Measurements from ENCODE around the gene SLC39A11. TPM values are rescaled to one million over a fixed set of nuclear protein-coding genes. Genes with fewer than 3 reads are reported as not detected.

Gene SLC39A11
- total RNA-seq, 3 donors from 2014 or later = 31.6 to 71.6 (median 51.6) TPM

DNA sequence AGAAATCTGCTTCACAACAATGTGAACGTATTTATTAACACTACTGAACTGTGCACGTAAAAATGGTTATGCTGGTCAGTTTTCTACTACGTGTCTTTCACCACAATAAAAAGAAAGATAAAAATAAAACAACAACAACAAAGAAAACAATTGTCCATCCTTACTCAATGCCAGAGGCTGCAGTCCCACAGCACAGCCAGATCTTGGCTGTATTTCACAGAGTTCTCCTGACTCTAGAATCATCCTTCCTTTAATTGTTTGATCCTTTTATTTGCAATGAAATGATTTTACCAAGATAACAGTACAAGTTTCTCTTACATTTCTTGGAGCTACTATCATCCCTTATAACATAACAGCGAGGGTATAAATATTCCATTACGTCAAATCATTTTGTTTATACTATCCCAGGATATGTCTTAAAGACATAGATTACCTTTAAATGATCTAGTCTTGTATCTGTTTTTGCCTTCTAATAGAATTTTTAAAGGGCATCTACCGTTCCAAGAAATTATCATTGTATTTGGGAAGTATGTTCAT is 103.3 kb downstream of the SLC39A11 start:
- DNase-seq (no peak), ATAC-seq (no peak)
- TF ChIP-seq, protein P1, sequence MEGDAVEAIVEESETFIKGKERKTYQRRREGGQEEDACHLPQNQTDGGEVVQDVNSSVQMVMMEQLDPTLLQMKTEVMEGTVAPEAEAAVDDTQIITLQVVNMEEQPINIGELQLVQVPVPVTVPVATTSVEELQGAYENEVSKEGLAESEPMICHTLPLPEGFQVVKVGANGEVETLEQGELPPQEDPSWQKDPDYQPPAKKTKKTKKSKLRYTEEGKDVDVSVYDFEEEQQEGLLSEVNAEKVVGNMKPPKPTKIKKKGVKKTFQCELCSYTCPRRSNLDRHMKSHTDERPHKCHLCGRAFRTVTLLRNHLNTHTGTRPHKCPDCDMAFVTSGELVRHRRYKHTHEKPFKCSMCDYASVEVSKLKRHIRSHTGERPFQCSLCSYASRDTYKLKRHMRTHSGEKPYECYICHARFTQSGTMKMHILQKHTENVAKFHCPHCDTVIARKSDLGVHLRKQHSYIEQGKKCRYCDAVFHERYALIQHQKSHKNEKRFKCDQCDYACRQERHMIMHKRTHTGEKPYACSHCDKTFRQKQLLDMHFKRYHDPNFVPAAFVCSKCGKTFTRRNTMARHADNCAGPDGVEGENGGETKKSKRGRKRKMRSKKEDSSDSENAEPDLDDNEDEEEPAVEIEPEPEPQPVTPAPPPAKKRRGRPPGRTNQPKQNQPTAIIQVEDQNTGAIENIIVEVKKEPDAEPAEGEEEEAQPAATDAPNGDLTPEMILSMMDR (IDR thresholded peaks at IDR 0.05) = no peak
- Histone ChIP-seq H3K4me1 (ENCODE audit: low read depth) (no peaks in the 10 kb centered on the region), H3K36me3 (ENCODE audit: low read depth) (no peaks in the 10 kb centered on the region), H3K9me3 (no peaks in the 10 kb centered on the region), H3K4me3 (no peak overlapping the region)
- intact Hi-C loops (cut with DNase I, micrococcal nuclease) = no loop called here

DNA sequence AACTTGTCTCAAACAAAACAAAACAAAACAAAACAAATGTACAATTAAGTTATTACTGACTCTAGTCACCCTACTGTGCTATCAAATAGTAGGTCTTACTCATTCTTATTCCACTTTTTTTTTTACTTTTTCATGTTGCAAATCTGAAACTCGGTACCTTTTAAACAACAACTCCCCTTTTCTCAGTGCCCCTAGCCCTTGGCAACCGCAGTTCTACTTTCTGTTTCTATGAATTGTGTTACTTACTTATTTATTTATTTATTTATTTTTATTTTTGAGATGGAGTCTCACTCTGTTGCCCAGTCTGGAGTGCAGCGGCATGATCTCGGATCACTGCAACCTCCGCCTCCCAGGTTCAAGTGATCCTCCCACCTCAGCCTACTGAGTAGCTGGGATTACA is 104.0 kb downstream of the SLC39A11 start:
- ATAC-seq (no peak), DNase-seq (no peak)
- Histone ChIP-seq H3K36me3 (ENCODE audit: low read depth) (no peaks in the 10 kb centered on the region), H3K4me3 (no peak overlapping the region), H3K9me3 (no peaks in the 10 kb centered on the region), H3K4me1 (ENCODE audit: low read depth) (no peaks in the 10 kb centered on the region)
- intact Hi-C loops (cut with DNase I, micrococcal nuclease) = no loop called here
- TF ChIP-seq, protein P1 (IDR thresholded peaks at IDR 0.05) = no peak

DNA sequence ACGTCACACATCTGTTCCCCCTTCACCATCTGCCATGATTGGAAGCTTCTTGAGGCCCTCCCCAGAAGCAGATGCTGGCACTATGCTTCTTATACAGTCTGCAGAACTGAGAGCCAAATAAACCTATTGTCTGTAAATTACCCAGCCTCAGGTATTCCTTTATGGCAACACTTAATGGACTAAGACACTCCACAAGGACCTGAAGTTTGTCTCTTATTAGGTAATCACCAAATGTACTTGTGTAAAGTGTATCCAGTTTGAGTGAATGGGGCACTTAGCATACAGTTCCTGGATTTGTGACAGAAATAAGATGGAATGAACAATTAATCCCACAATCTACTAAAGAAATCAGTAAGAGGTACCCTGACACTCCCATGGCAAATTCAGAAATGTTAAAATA is 105.3 kb downstream of the SLC39A11 start:
- ATAC-seq = no peak
- TF ChIP-seq, protein P1 (IDR thresholded peaks at IDR 0.05) = no peak
- DNase-seq = no peak
- Histone ChIP-seq H3K4me3 (no peak overlapping the region), H3K4me1 (ENCODE audit: low read depth) (no peaks in the 10 kb centered on the region), H3K9me3 (no peaks in the 10 kb centered on the region), H3K36me3 (ENCODE audit: low read depth) (no peaks in the 10 kb centered on the region)
- intact Hi-C loops (cut with DNase I, micrococcal nuclease) = no loop called here

DNA sequence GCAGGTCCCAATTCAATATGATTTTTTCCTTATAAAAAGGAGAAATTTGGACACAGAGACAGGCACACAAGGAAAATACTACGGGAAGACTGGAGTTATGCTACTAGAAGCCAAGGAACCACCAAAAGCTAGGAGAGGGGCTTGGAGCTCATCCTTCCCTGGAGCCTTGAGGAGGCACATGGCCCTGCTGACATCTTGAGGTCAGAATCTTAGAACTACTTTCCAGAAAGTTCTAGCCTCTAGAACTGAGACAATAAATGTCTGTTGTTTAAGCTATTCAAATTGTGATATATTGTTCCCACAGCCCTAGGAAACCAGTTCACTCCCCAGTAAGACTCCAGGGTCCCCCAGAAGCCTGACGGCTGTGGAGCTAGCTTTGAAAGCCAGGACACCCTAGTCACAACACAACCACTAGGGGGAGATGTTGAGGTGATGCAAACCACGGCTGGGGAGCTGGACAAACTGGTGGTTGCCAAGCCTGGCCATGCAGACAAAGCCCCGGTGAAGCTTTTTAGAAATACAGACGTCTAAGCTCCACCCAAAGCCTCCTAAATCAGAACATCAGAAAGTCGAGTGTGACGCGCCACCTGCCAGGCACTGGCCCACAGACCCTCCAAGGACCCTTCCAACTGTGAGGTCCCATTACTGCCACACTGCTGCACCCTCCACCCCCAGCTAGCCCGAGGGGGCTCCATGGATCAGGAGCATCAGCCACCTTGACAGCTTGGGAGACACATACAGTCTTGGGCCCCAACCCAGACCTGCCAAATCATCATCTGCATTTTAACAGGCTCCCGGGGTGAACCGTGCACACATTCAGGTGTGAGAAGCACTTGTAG is 106.4 kb downstream of the SLC39A11 start:
- TF ChIP-seq, protein P1 (IDR thresholded peaks at IDR 0.05) = peak; percentile 67
- ATAC-seq = peak; percentile 92
- intact Hi-C loops (cut with DNase I, micrococcal nuclease) = no loop called here

DNA sequence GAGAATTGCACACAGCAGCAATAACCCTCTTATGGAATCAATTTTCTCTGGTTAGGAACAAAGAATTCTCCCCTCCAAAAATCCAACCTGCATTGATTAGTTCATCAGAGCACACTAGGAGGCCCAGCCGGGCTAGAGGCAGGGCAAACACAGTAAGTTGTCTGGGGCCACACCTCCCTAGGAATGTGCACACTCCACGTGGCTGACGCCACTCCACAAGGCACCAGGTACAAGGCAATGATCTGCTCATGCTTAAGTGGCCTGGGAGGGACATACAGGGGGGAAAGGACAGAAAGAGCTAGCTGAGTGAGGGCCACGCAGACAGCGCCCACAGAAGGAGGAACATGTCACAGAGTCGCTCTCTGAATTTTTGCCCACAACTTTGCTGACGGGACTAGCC is 107.6 kb downstream of the SLC39A11 start:
- TF ChIP-seq, protein P1 (IDR thresholded peaks at IDR 0.05) = no peak
- DNase-seq (no peak), ATAC-seq (no peak)
- H3K9me3 ChIP-seq = no peaks in the 10 kb centered on the region
- H3K36me3 ChIP-seq (ENCODE audit: low read depth) = no peaks in the 10 kb centered on the region
- intact Hi-C loops (cut with DNase I, micrococcal nuclease) = no loop called here
- no peak overlapping the region for H3K4me3 ChIP-seq
- H3K4me1 ChIP-seq (ENCODE audit: low read depth) = no peaks in the 10 kb centered on the region

More for the DNA sequence above, 106.4 kb downstream of the SLC39A11 start:
- no peaks in the 10 kb centered on the region for H3K9me3 ChIP-seq
- no peaks in the 10 kb centered on the region for H3K4me1 ChIP-seq (ENCODE audit: low read depth)
- no peak overlapping the region for H3K4me3 ChIP-seq
- peak in 2 of 3 donors; percentile 57 to 79 for DNase-seq
- no peaks in the 10 kb centered on the region for H3K36me3 ChIP-seq (ENCODE audit: low read depth)
